Astrocyte of the spinal cord (primary cell): ENCODE data around the gene RARG.
A peak's percentile ranks its signal among the peaks of the same experiment; 100 is the strongest.

Experiments
- DNase-seq: peaks from one replicate; pipeline ENCODE4 v3.0.0; 2011; ENCODE audit warnings: low read depth, low spot score
- H3K4me3 ChIP-seq: 2 replicates; pipeline ENCODE4 v1.5.1; 2011; ENCODE audit warnings: low read depth, mild to moderate bottlenecking, low read length, moderate library complexity
- CTCF ChIP-seq: IDR thresholded peaks from 2 replicates; pipeline ENCODE4 v1.5.1; 2012; ENCODE audit warnings: low read depth, mild to moderate bottlenecking, low read length, inconsistent platforms
- in situ Hi-C: cut with HindIII; loops from 2 replicates; pipeline ENCODE4 v1.10.0; 2017; ENCODE audit warnings: low sequenced_read_pairs

The RARG gene

GRCh38 chr12:53235742-53236442 lies 3.9 kb upstream of the RARG start:
- TF ChIP-seq CTCF = no peak
- H3K4me3 ChIP-seq = no peak overlapping the region
- in situ Hi-C loops = no loop called here
- DNase-seq = no peak

DNA sequence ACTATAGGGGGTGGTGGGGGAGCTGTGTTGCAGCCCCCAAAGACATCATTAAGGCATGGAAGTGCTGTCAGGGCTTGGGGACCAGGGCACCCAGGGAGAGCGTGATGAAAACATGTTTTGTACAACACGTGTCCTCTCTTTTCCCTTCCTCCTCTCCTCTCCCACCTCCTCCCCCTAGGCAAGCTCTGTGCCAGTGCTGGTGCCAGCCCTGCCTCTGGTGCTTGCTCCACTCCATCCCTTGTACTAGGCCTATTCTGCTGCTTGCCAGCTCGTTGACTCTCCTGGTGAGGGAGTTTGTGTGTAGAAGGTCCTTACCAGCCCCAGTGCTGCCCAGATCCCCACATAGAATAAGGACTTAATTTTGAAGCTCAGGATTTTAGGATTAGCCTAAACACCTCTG lies 3.2 kb upstream of the RARG start:
- in situ Hi-C loops = no loop called here
- no peak overlapping the region for H3K4me3 ChIP-seq
- DNase-seq = no peak
- TF ChIP-seq CTCF = no peak

DNA sequence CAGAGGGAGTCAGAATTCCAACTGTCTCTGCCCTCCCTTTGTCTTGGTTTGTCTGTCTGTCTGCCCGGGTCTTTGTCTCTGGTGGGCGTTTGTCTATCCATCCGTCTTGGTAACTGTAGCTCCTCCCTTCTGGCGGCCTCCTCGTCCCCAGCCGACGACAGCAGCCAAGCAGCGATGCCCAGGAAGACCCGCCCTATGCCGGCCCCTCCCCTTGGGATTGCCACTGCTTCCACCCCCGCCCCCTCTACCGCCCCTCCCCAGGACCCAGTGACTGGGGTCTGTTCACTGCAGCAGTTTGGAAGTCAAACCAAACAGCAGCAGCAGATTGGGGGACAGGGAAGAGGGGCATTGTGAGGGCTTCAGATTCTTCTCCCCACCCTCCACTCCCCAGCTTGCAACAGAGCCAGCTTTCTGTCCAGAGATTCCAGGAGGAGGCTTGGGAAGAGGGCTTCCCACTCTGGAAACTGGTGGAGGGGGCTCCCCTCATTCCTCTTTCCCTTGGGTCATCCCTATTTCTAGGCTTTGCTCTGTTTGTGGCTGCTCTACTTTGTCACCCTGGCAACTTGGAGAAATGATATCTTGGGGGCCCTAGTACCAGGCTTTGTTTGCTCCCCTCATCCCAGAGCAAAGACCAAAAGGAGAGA lies 2.4 kb upstream of the RARG start:
- no peak for DNase-seq
- H3K4me3 ChIP-seq = no peak overlapping the region
- TF ChIP-seq CTCF = no peak
- in situ Hi-C loops = no loop called here

- H3K4me3 ChIP-seq = no peak overlapping the region
- TF ChIP-seq CTCF = no peak
- in situ Hi-C loops = no loop called here
- no peak for DNase-seq
These were observed 1.7 kb upstream of the RARG start for GRCh38 chr12:53233671-53234121.

DNA sequence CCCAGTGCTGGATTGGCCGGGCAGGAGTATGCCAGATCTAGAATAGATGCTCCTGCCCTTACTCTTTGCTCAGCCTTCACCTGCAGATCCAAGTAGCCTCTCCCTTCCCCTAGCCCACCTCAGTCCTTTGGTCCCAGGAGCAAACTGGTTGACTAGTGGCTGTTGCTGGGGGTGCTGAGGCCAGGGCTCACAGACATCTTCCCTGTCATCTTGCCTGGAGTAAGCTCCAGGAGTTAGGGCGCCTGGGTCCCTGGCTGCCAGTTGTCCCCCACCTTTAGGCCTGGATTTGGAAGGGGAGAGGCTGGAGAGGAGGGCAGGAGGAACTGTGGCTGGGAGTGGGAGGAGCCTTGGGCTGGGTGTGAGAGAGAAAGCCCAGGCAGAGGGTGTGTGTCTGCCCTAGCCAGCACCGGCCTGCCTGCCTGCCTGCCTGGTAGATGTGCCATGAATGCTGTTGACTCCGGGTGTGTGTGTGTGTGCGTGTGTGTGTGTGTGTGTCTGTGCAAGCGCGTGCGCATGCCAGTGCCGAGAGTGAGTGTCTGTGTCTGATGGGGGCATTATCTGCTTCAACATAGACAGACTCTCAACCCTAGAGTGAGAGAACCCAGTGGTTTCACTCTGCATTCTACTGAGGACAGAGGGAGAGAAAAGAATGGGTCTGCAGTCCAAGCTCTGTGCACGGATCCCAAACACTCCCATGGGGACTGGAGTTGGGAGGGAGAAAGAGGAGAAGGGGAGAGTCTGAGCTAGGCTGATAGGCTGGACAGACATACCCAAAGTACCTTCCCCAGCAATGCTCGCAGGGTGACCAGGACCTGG lies 845 bp upstream of the RARG start:
- no peak for DNase-seq
- in situ Hi-C loops = no loop called here
- TF ChIP-seq CTCF = no peak
- peak overlapping the region; percentile 56 for H3K4me3 ChIP-seq

GRCh38 chr12:53231671-53231920 lies 413 bp downstream of the RARG start:
- peak overlapping the region; percentile 56 for H3K4me3 ChIP-seq
- TF ChIP-seq CTCF = no peak
- no peak for DNase-seq
- in situ Hi-C loops = no loop called here
